ENCODE results near the gene GNAL. TPM values are rescaled to one million over a fixed set of nuclear protein-coding genes. Genes with fewer than 3 reads are reported as not detected.

GNAL gene
- total RNA-seq, 1 experiment from 2014 or later = 24.0 TPM

GRCh38 chr18:11668441-11669169 lies 20.5 kb upstream of the GNAL start:
- Mint-ChIP-seq H3K27me3 (ENCODE audit: low read depth) (peaks cover 12% of the 10 kb centered on the region), H3K36me3 (ENCODE audit: insufficient read depth in 1 of 3, low read depth in 3 of 3) (no peaks in the 10 kb centered on the region), H3K9me3 (no peaks in the 10 kb centered on the region), H3K27ac (no peak overlapping the region), H3K4me3 (no peak overlapping the region), H3K4me1 (peaks cover 28 to 34% of the 10 kb centered on the region in 2 experiments)
- Histone ChIP-seq H3K23me2 (ENCODE audit: insufficient read length, low read depth, low read length, poor library complexity, severe bottlenecking) (no peaks in the 10 kb centered on the region), H3K18ac (ENCODE audit: insufficient read length, low read depth, low read length) (no peak overlapping the region), H4K91ac (ENCODE audit: insufficient read length, low read depth, low read length) (no peak overlapping the region), H3K4ac (ENCODE audit: low read depth, low read length) (no peak overlapping the region), H3K27me3 (ENCODE audit: insufficient read depth, low read length) (no peaks in the 10 kb centered on the region), H3K4me2 (ENCODE audit: insufficient read depth, insufficient read length, low read length) (peak overlapping the region; percentile 8), H4K8ac (replicated peaks; ENCODE audit: insufficient read length, low read depth, low read length) (no peak overlapping the region), H3K23ac (ENCODE audit: insufficient read length, low read depth, low read length) (no peak overlapping the region), H3K14ac (ENCODE audit: insufficient read depth, low read length) (no peak overlapping the region), H4K5ac (ENCODE audit: insufficient read length, low read depth, low read length) (no peak overlapping the region), H3K4me1 (ENCODE audit: insufficient read depth, low read length) (peaks cover 3% of the 10 kb centered on the region; the same call in 1 of the 2 replicates), H2AK5ac (ENCODE audit: insufficient read length, low read length) (no peak overlapping the region), H2BK15ac (ENCODE audit: low read depth, low read length) (no peak overlapping the region), H2BK12ac (ENCODE audit: insufficient read length, low read depth, low read length) (no peak overlapping the region), H4K20me1 (ENCODE audit: control insufficient read depth, insufficient read depth, insufficient read length) (no peaks in the 10 kb centered on the region), H3K9ac (ENCODE audit: extremely low read depth, insufficient read length, low read length) (no peak overlapping the region), H3K27ac (ENCODE audit: insufficient read length, low read depth, low read length) (no peak overlapping the region), H2AFZ (ENCODE audit: low read length) (no peak overlapping the region), H3K56ac (ENCODE audit: insufficient read length, low read depth, low read length) (no peak overlapping the region), H2BK20ac (ENCODE audit: low read depth, low read length, poor library complexity, severe bottlenecking) (no peak overlapping the region), H3T11ph (ENCODE audit: low read length) (no peak overlapping the region), H3K79me1 (ENCODE audit: insufficient read depth, low read depth, low read length, poor library complexity, severe bottlenecking) (no peaks in the 10 kb centered on the region), H3K9me3 (ENCODE audit: control insufficient read depth, low read depth, low read length) (no peaks in the 10 kb centered on the region), H2BK120ac (ENCODE audit: low read depth, low read length, poor library complexity, severe bottlenecking) (no peak overlapping the region), H2BK5ac (ENCODE audit: insufficient read length, low read length) (no peak overlapping the region), H3K79me2 (ENCODE audit: insufficient read depth, low read length) (no peaks in the 10 kb centered on the region)
- peak; percentile 16 for DNase-seq
- WGBS (ENCODE audit: extremely low coverage, insufficient read length, low lambda C conversion rate) = no CpG with 5 or more reads among the region's 10 CpGs
- TF ChIP-seq CTCF (conservative IDR thresholded peaks at IDR 0.05) = no peak
